GM20000 (cell line): ENCODE data around the gene C4orf50.

Source experiments
- DNase-seq: peaks from one replicate; pipeline ENCODE4 v3.0.0; 2012; ENCODE audit warnings: low spot score
- CTCF ChIP-seq: IDR thresholded peaks from 2 replicates; pipeline ENCODE4 v1.5.1; 2012; ENCODE audit warnings: mild to moderate bottlenecking, control low read depth; ENCODE audit errors: extremely low read depth, missing control alignments

C4orf50 gene

GRCh38 chr4:5884796-5885195 is 133.4 kb downstream of the C4orf50 start:
- TF ChIP-seq CTCF, result no peak
- DNase-seq, result no peak

GRCh38 chr4:5883916-5884315 is 134.3 kb downstream of the C4orf50 start:
- no peak for TF ChIP-seq CTCF
- DNase-seq, result no peak

GRCh38 chr4:5882947-5883346 is 135.3 kb downstream of the C4orf50 start:
- no peak for DNase-seq

GRCh38 chr4:5881340-5881739 is 136.9 kb downstream of the C4orf50 start:
- TF ChIP-seq CTCF, result no peak
- no peak for DNase-seq

More at GRCh38 chr4:5882947-5883346, 135.3 kb downstream of the C4orf50 start:
- TF ChIP-seq CTCF, result no peak

- TF ChIP-seq CTCF, result no peak
- no peak for DNase-seq
Observed at GRCh38 chr4:5878359-5878758, 139.9 kb downstream of the C4orf50 start.

- no peak for DNase-seq
- TF ChIP-seq CTCF, result no peak
Observed at GRCh38 chr4:5877392-5877791, 140.8 kb downstream of the C4orf50 start.

GRCh38 chr4:5874811-5875449 is 143.3 kb downstream of the C4orf50 start:
- TF ChIP-seq CTCF, result no peak
- no peak for DNase-seq
